NCI-H524 (cell line): ENCODE data around the gene ZBTB24.
A peak's percentile ranks its signal among the peaks of the same experiment; 100 is the strongest.
"Not testable (repeated sequence)": the region's sequence is repeated elsewhere in the genome, so short reads cannot be mapped to it uniquely, and the experiment has no call there.

ENCODE experiments used
- DNase-seq, 2 experiments: peaks; one replicate each; lab custom pipeline; 2025; lab: John Stamatoyannopoulos, UW

Gene ZBTB24

GRCh38 chr6:109471105-109471810, 11.8 kb downstream of the ZBTB24 start:
- no peak for DNase-seq

GRCh38 chr6:109469591-109470189, 13.3 kb downstream of the ZBTB24 start:
- no peak for DNase-seq

GRCh38 chr6:109467696-109468095, 15.3 kb downstream of the ZBTB24 start:
- DNase-seq: no peak

- DNase-seq: no peak
These were observed 16.7 kb downstream of the ZBTB24 start for GRCh38 chr6:109466212-109466923.

GRCh38 chr6:109465772-109466171, 17.2 kb downstream of the ZBTB24 start:
- DNase-seq: peak in 1 of 2 experiments; percentile 13

- no peak for DNase-seq
These were observed 21.1 kb downstream of the ZBTB24 start for GRCh38 chr6:109461733-109462526.

- DNase-seq: not testable (repeated sequence)
These were observed 21.8 kb downstream of the ZBTB24 start for GRCh38 chr6:109461205-109461604.

GRCh38 chr6:109460161-109460829, 22.7 kb downstream of the ZBTB24 start:
- DNase-seq: no peak

- DNase-seq: no peak
These were observed 24.1 kb downstream of the ZBTB24 start for GRCh38 chr6:109458774-109459531.

GRCh38 chr6:109457562-109457996, 25.4 kb downstream of the ZBTB24 start:
- DNase-seq: no peak

- DNase-seq: no peak
These were observed 26.1 kb downstream of the ZBTB24 start for GRCh38 chr6:109456710-109457561.

GRCh38 chr6:109456111-109456583, 26.9 kb downstream of the ZBTB24 start:
- peak; percentile 53 to 69 for DNase-seq

GRCh38 chr6:109455437-109456110, 27.4 kb downstream of the ZBTB24 start, which contains the start of gene MICAL1:
Gene MICAL1, minus strand, starts transcription at chr6:109455772. Its CDS starts 1,576 bp downstream, at chr6:109454196.
- peak; percentile 57 to 75 for DNase-seq

GRCh38 chr6:109454496-109455436, 28.3 kb downstream of the ZBTB24 start:
- DNase-seq: peak; percentile 57 to 67

GRCh38 chr6:109453594-109454495, 29.2 kb downstream of the ZBTB24 start:
- peak; percentile 90 to 96 for DNase-seq

- DNase-seq: no peak
These were observed 29.9 kb downstream of the ZBTB24 start for GRCh38 chr6:109453156-109453555.

GRCh38 chr6:109452181-109452580, 30.8 kb downstream of the ZBTB24 start:
- DNase-seq: no peak
